DMS 273 treated with DMSO at 0.1 percent for 48 hours (cell line): ENCODE measurements around the gene NRL.
"Not testable (repeated sequence)": the region's sequence is repeated elsewhere in the genome, so short reads cannot be mapped to it uniquely, and the experiment has no call there.

Source experiments
- DNase-seq: peaks from one replicate; lab custom pipeline; 2025; lab: John Stamatoyannopoulos, UW

The NRL gene

GRCh38 chr14:24051789-24052655, 62.7 kb downstream of the NRL start, which contains the start of gene CARMIL3:
CARMIL3 (plus strand) TSS chr14:24052009; CDS start chr14:24052154, 145 bp downstream.
- DNase-seq, result no peak

GRCh38 chr14:24051176-24051788, 63.5 kb downstream of the NRL start:
- DNase-seq, result no peak

- not testable (repeated sequence) for DNase-seq
Observed at GRCh38 chr14:24050753-24051152, 64.0 kb downstream of the NRL start.

- DNase-seq, result not testable (repeated sequence)
Observed at GRCh38 chr14:24049002-24049401, 65.7 kb downstream of the NRL start.

GRCh38 chr14:24042746-24043145, 72.0 kb downstream of the NRL start:
- DNase-seq, result no peak

DNA sequence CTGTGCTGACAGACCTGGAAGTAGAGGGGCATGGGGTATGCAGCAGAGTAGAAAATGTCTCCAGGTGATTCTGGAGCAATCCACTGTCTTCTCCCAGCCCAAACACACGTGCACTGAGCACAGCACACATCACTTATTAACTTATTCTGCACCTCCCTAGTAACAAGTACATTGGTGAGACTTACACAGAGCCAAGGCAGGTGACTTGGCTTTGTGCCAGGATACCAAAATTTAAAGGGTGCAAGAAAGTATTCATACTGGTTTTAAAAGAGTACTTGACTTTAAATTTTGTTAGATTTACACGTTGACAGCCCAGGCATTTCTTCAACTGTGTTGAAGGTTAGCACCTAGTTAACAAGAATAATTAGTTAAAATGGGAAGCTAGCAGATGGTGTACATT, 74.1 kb downstream of the NRL start:
- no peak for DNase-seq

DNA sequence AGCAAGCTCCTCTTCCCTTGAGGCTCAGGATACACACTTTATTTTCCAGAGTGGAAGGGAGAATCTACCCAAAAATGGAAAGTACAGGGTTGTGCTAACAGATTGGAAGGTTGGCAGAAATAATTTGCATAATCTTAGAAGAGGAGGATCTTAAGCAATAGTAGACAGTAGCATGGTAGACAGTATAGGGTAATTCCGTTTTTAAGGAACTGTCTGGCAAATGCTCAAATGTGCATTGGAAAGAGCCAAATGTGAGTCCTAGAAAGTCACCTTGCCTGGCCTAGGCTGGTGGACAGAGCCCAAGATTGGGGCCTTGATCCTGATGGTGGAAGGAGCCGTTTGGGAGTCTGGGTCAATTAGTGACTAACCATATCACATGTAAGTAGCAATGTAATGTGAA, 76.1 kb downstream of the NRL start:
- DNase-seq, result no peak

DNA sequence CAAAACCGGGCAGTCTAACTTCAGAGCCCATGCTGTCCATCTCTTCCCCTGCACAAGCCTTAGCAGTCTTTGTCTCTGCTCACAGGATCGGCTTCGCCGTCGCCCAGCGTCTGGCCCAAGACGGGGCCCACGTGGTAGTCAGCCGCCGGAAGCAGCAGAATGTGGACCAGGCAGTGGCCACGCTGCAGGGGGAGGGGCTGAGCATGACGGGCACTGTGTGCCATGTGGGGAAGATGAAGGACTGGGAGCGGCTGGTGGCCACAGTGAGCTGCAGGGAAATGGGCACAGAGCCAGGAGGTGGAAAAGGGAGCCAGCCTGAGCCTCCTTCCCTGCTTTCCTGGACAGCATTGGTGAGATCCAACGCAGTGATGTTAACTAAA, 77.1 kb downstream of the NRL start:
- no peak for DNase-seq

DNA sequence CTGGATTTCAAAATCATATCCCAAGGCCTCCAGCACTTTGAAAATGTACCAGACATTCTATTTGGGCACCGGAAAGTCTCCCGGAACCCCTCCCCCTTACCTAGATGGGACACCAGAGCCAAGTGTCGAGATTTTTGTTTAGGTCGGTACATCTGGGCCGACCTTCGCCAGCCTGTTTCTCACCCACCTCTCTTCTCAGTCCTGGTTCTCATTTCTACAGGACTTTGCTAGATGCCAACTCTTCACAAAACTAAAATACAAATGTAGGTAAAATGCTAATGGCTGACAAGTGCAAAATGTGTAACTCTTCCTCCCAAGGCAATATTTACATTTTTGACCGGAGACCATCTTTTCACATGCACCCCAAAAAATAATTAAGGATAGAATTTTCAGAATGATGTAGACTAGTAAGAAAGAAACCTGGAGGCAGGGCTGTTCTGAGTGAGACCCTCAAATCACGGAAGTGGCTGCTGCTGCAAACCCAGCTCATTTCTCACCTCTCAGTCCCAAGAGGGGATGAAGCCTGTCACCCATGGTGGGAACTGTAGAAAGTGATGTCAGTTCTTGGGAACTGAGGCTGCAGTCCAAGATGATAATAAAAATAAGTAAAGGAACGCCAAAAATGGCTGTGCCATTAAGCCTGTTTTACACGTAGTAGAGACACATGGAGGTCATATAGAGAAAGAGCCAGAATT, 77.6 kb downstream of the NRL start:
- DNase-seq, result not testable (repeated sequence)

DNA sequence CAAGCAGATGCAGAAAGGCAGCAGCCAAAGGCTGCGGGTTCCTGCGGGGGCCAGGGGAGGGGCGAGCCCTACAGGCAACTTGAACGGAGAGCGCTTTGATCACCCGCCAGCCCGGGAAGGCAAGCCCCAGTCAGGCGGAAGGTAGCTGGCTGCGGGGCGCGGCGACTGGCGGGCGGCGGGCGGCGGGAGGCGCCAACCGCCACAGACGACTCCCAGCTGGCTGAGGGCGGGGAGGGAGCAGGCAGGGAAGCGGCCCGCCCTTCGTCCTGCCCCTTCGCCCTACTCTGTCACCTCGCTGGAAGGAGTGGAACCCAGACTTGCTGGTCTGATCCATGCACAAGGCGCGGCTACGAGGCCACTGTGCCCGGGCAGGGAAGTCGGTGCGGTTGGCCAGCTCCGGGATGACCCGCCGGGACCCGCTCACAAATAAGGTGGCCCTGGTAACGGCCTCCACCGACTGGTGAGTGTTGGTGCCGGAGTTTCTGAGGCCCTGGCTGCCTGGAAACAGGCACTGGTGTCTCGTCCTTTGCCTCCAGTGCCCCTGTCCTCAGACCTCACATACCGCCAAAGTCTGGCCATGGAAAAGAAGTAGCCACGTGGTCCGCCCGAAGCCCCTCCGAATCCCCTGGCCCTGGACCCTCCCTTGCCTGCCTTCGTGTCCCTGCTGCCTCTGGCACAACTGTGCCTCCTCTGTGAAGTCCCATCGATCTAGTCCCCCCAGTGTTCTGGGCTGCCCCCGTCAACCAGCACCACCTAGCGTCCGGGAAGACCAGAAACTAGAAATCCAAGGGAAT, 78.4 kb downstream of the NRL start:
- DNase-seq, result peak; percentile 59

GRCh38 chr14:24035769-24036168, 79.0 kb downstream of the NRL start:
- DNase-seq, result not testable (repeated sequence)

GRCh38 chr14:24032727-24033418, 81.9 kb downstream of the NRL start:
- DNase-seq, result no peak

DNA sequence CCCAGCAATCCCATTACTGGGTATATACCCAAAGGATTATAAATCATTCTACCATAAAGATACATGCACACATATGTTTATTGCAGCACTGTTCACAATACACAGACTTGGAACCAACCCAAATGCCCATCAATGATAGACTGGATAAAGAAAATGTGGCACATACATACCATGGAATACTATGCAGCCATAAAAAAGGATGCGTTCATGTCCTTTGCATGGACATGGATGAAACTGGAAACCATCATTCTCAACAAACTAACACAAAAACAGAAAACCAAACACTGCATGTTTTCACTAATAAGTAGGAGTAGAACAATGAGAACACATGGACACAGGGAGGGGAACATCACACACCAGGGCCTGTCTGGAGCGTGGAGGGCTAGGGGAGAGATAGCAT, 83.4 kb downstream of the NRL start:
- not testable (repeated sequence) for DNase-seq

DNA sequence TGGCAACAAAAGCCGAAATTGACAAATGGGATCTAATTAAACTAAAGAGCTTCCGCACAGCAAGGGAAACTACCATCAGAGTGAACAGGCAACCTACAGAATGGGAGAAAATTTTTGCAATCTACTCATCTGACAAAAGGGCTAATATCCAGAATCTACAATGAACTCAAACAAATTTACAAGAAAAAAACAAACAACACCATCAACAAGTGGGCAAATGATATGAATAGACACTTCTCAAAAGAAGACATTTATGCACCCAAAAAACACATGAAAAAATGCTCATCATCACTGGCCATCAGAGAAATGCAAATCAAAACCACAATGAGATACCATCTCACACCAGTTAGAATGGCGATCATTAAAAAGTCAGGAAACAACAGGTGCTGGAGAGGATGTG, 85.1 kb downstream of the NRL start:
- not testable (repeated sequence) for DNase-seq
